GM12865 (cell line): Measurements from ENCODE around the gene LARP4B.

Source experiments
- DNase-seq: peaks from one replicate; pipeline ENCODE4 v3.0.0; 2010; ENCODE audit warnings: low read depth
- H3K4me3 ChIP-seq: 2 replicates; pipeline ENCODE4 v1.5.1; 2011; ENCODE audit warnings: mild to moderate bottlenecking, low read depth, low read length, control low read depth
- TF ChIP-seq, protein P1 (sequence below): IDR thresholded peaks from 2 replicates; pipeline ENCODE4 v1.5.1; 2011; ENCODE audit warnings: low read length, control low read depth, low read depth, inconsistent platforms; ENCODE audit not compliant: insufficient read depth; ENCODE audit errors: missing control alignments

The LARP4B gene

DNA sequence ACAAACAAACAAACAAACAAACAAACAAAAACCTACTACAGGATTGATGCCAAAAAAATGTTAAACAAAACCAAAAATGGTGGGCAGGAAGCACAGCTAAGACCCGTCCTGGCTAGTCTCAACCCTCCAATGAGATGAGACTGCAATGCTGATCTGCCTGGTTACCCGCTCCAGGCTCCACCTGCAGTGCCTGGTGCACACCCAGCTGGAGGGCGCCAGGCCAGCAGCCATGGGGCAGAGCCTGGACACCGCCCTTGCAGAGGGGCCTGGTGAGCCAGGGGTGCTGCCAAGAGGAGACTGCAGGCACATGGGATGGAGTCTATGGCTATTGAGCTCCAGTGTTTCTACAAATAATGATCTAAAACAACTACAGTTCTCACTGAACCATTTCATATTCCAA, 107.0 kb downstream of the LARP4B start:
- no peak for DNase-seq
- H3K4me3 ChIP-seq, result no peak overlapping the region
- TF ChIP-seq, protein P1, sequence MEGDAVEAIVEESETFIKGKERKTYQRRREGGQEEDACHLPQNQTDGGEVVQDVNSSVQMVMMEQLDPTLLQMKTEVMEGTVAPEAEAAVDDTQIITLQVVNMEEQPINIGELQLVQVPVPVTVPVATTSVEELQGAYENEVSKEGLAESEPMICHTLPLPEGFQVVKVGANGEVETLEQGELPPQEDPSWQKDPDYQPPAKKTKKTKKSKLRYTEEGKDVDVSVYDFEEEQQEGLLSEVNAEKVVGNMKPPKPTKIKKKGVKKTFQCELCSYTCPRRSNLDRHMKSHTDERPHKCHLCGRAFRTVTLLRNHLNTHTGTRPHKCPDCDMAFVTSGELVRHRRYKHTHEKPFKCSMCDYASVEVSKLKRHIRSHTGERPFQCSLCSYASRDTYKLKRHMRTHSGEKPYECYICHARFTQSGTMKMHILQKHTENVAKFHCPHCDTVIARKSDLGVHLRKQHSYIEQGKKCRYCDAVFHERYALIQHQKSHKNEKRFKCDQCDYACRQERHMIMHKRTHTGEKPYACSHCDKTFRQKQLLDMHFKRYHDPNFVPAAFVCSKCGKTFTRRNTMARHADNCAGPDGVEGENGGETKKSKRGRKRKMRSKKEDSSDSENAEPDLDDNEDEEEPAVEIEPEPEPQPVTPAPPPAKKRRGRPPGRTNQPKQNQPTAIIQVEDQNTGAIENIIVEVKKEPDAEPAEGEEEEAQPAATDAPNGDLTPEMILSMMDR, result no peak

GRCh38 chr10:822661-823367, 108.7 kb downstream of the LARP4B start:
- TF ChIP-seq, protein P1, result no peak
- no peak overlapping the region for H3K4me3 ChIP-seq
- peak; percentile 56 for DNase-seq

- TF ChIP-seq, protein P1, result no peak
- DNase-seq, result no peak
Observed at GRCh38 chr10:822197-822596, 109.3 kb downstream of the LARP4B start.

GRCh38 chr10:821322-821721, 110.2 kb downstream of the LARP4B start:
- H3K4me3 ChIP-seq, result no peak overlapping the region
- TF ChIP-seq, protein P1, result no peak
- no peak for DNase-seq

More at GRCh38 chr10:822197-822596, 109.3 kb downstream of the LARP4B start:
- H3K4me3 ChIP-seq, result no peak overlapping the region

DNA sequence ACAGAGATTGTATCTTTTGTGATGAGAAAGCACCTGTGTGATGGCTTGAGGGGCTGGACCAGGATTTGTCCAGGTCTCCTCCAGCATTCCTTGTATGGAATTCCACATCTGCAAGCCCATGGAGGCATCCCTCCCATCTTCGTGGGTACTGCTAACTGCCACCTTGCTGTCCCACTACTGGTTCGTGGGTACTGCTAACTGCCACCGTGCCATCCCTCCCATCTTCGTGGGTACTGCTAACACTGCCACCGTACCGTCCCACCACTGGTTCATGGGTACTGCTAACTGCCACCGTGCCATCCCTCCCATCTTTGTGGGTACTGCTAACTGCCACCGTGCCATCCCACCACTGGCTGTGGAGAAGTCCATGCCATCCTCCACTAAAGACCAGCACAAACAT, 111.7 kb downstream of the LARP4B start:
- no peak overlapping the region for H3K4me3 ChIP-seq
- DNase-seq, result no peak
- TF ChIP-seq, protein P1, result no peak

- TF ChIP-seq, protein P1, result no peak
- DNase-seq, result no peak
- H3K4me3 ChIP-seq, result no peak overlapping the region
Observed at GRCh38 chr10:819326-819725, 112.2 kb downstream of the LARP4B start.
